NCI-H1417 (cell line): ENCODE data around the gene PRDX2.
A peak's percentile ranks its signal among the peaks of the same experiment; 100 is the strongest.
"Not testable (repeated sequence)": the region's sequence is repeated elsewhere in the genome, so short reads cannot be mapped to it uniquely, and the experiment has no call there.

ENCODE experiments used
- DNase-seq, 3 experiments: peaks; one replicate each; lab custom pipeline; 2025; lab: John Stamatoyannopoulos, UW

Gene PRDX2

GRCh38 chr19:12825254-12826131 is 23.9 kb upstream of the PRDX2 start:
- DNase-seq: peak in 1 of 3 experiments; percentile 18

- DNase-seq: no peak
Observed at GRCh38 chr19:12821761-12822160, 20.2 kb upstream of the PRDX2 start.

GRCh38 chr19:12817810-12818209 is 16.2 kb upstream of the PRDX2 start:
- DNase-seq: not testable (repeated sequence)

GRCh38 chr19:12817188-12817587 is 15.6 kb upstream of the PRDX2 start:
- not testable (repeated sequence) for DNase-seq

GRCh38 chr19:12815088-12815487 is 13.5 kb upstream of the PRDX2 start:
- no peak for DNase-seq

GRCh38 chr19:12806242-12807081 is 4.9 kb upstream of the PRDX2 start, which contains the start of gene RNASEH2A:
Gene RNASEH2A (plus strand): TSS chr19:12806584. CDS start chr19:12806674, 90 bp downstream.
- DNase-seq: peak; percentile 86 to 94 (median 94)

- DNase-seq: no peak
Observed at GRCh38 chr19:12804051-12804450, 2.5 kb upstream of the PRDX2 start.

GRCh38 chr19:12802267-12803106 is 887 bp upstream of the PRDX2 start:
- peak in 1 of 3 experiments; percentile 18 for DNase-seq

- DNase-seq: peak in 2 of 3 experiments; percentile 80 to 83
Observed at GRCh38 chr19:12800923-12801465, 606 bp downstream of the PRDX2 start.

- no peak for DNase-seq
Observed at GRCh38 chr19:12800466-12800770, 1.2 kb downstream of the PRDX2 start.

GRCh38 chr19:12799742-12800465 is 1.7 kb downstream of the PRDX2 start:
- DNase-seq: no peak

- DNase-seq: not testable (repeated sequence)
Observed at GRCh38 chr19:12797607-12798006, 4.0 kb downstream of the PRDX2 start.

- no peak for DNase-seq
Observed at GRCh38 chr19:12797141-12797587, 4.4 kb downstream of the PRDX2 start.

- peak; percentile 73 to 93 (median 80) for DNase-seq
Observed at GRCh38 chr19:12796146-12797071, 5.2 kb downstream of the PRDX2 start.

- DNase-seq: no peak
Observed at GRCh38 chr19:12794971-12795381, 6.6 kb downstream of the PRDX2 start.

GRCh38 chr19:12794196-12794941 is 7.2 kb downstream of the PRDX2 start:
- DNase-seq: peak in 1 of 3 experiments; percentile 42

- DNase-seq: peak; percentile 83 to 97 (median 96)
Observed at GRCh38 chr19:12793290-12794195, 8.1 kb downstream of the PRDX2 start.

GRCh38 chr19:12792853-12793289 is 8.7 kb downstream of the PRDX2 start:
- no peak for DNase-seq
